GM18511 (cell line): ENCODE data around the gene COL8A2.
"Not testable (repeated sequence)": the region's sequence is repeated elsewhere in the genome, so short reads cannot be mapped to it uniquely, and the experiment has no call there.

ENCODE experiments used
- ATAC-seq: cut with Tn5 transposase; IDR thresholded peaks from one replicate; pipeline ENCODE4 v1.9.1; 2021; ENCODE audit warnings: mild to moderate bottlenecking, moderate library complexity; ENCODE audit not compliant: unreplicated experiment

Gene COL8A2

GRCh38 chr1:36125129-36125991 is at the start of gene COL8A2:
COL8A2 (minus strand) TSS chr1:36125222; CDS start chr1:36100242, 24,980 bp downstream.
- ATAC-seq: no peak

- ATAC-seq: no peak
These were observed 49.7 kb upstream of the COL8A2 start for GRCh38 chr1:36174713-36175112.

GRCh38 chr1:36172983-36173382 is 48.0 kb upstream of the COL8A2 start:
- ATAC-seq: no peak

GRCh38 chr1:36172017-36172747 is 47.2 kb upstream of the COL8A2 start:
- no peak for ATAC-seq

GRCh38 chr1:36170643-36171412 is 45.8 kb upstream of the COL8A2 start:
- no peak for ATAC-seq

GRCh38 chr1:36168514-36168913 is 43.5 kb upstream of the COL8A2 start:
- no peak for ATAC-seq

- no peak for ATAC-seq
These were observed 42.2 kb upstream of the COL8A2 start for GRCh38 chr1:36166938-36167905.

- ATAC-seq: no peak
These were observed 41.1 kb upstream of the COL8A2 start for GRCh38 chr1:36166136-36166535.

- no peak for ATAC-seq
These were observed 40.1 kb upstream of the COL8A2 start for GRCh38 chr1:36165145-36165544.

GRCh38 chr1:36164361-36164760 is 39.3 kb upstream of the COL8A2 start:
- ATAC-seq: no peak

GRCh38 chr1:36163426-36163825 is 38.4 kb upstream of the COL8A2 start:
- ATAC-seq: no peak

- ATAC-seq: no peak
These were observed 37.7 kb upstream of the COL8A2 start for GRCh38 chr1:36162680-36163239.

- ATAC-seq: no peak
These were observed 36.9 kb upstream of the COL8A2 start for GRCh38 chr1:36161641-36162531.

- ATAC-seq: no peak
These were observed 36.0 kb upstream of the COL8A2 start for GRCh38 chr1:36160949-36161485.

GRCh38 chr1:36160388-36160948 is 35.4 kb upstream of the COL8A2 start:
- no peak for ATAC-seq

GRCh38 chr1:36159614-36160387 is 34.8 kb upstream of the COL8A2 start:
- no peak for ATAC-seq

- ATAC-seq: not testable (repeated sequence)
These were observed 33.8 kb upstream of the COL8A2 start for GRCh38 chr1:36158827-36159252.
